HepG2 (cell line): ENCODE measurements around the gene NUDT9. TPM values are rescaled to one million over a fixed set of nuclear protein-coding genes. Genes with fewer than 3 reads are reported as not detected.

Experiments used
- ATAC-seq: fragments of 200-7000 bp; cut with Tn5 transposase; 3 replicates; pipeline ENCODE4 v1.9.1; 2020; ENCODE audit warnings: mild to moderate bottlenecking, moderate library complexity
- BruUV-seq: library from RNA; stranded (reverse); fragments of 400-500 nt; replicated peaks from 2 replicates; lab custom pipeline; 2021; lab: Mats Ljungman, UMichigan
- CTCF ChIA-PET: fragments of 300-600 bp; formaldehyde crosslinking; extraction: SDS; loops from one replicate; lab custom pipeline; 2021; ENCODE audit warnings: low total read pairs, inconsistent platforms, low intra/inter-chr PET ratio; lab: Yijun Ruan, JAX
- POLR2A ChIA-PET: fragments of 350-600 bp; sonication (Branson Sonifier 250); formaldehyde crosslinking; loops from one replicate; lab custom pipeline; 2020; ENCODE audit warnings: antibody characterized with exemption, inconsistent platforms; lab: Yijun Ruan, JAX
- DNase-seq: peaks from one replicate; pipeline ENCODE4 v3.0.0-alpha.2; 2015; ENCODE audit warnings: low spot score
- FAIRE-seq: peaks from 3 replicates; lab custom pipeline; 2011; peaks lifted over from hg19 to GRCh38; lab: Jason Lieb, UNC
- H2AFZ ChIP-seq: one replicate; pipeline ENCODE4 v1.6.1; 2011; ENCODE audit warnings: low read length, inconsistent platforms
- H3K27ac ChIP-seq: fragments of 300-600 bp; 3 replicates; pipeline ENCODE4 v1.8.0; 2011; ENCODE audit warnings: mixed run types, mild to moderate bottlenecking, mixed read lengths, low read length, inconsistent platforms; ENCODE audit not compliant: insufficient read depth; ENCODE audit errors: extremely low read length
- H3K27me3 ChIP-seq, 2 experiments: fragments of 200-600 bp in 1 of 2; 2 replicates in 1 of 2; 3 replicates in 1 of 2; pipeline versions ENCODE4 v1.6.0 to v1.8.0; 2011; ENCODE audit warnings: low read length in 2 of 2, mild to moderate bottlenecking in 2 of 2, moderate library complexity in 2 of 2, inconsistent platforms in 1 of 2; ENCODE audit not compliant: insufficient read depth in 2 of 2, control insufficient read depth in 1 of 2
- H3K36me3 ChIP-seq, 2 experiments: fragments of 200-600 bp in 1 of 2; replicated peaks in 1 of 2; 2 replicates in 1 of 2; 3 replicates in 1 of 2; pipeline versions ENCODE4 v1.5.1 to v1.8.0; 2011; ENCODE audit warnings: low read length in 2 of 2, inconsistent platforms in 1 of 2; ENCODE audit not compliant: insufficient read depth in 2 of 2, control insufficient read depth in 1 of 2
- H3K4me1 ChIP-seq: 2 replicates; pipeline ENCODE4 v1.5.1; 2012; ENCODE audit warnings: low read length, inconsistent platforms; ENCODE audit not compliant: insufficient read depth
- H3K4me2 ChIP-seq: 2 replicates; pipeline ENCODE4 v1.6.0; 2011; ENCODE audit warnings: low read depth, low read length, inconsistent platforms
- H3K4me3 ChIP-seq, 3 experiments: fragments of 200-600 bp in 1 of 3; sonication (generic), shearing (Covaris generic) in 1 of 3; replicated peaks in 1 of 3; 2 replicates each; pipeline ENCODE4 v1.5.1; 2011 to 2016; ENCODE audit warnings: low read length in 3 of 3, inconsistent platforms in 2 of 3, low read depth in 2 of 3, mild to moderate bottlenecking in 2 of 3, control low read depth in 1 of 3, mixed read lengths in 1 of 3; ENCODE audit not compliant: insufficient read depth in 1 of 3
- H3K79me2 ChIP-seq: one replicate; pipeline ENCODE4 v1.6.1; 2011; ENCODE audit warnings: low read length, inconsistent platforms; ENCODE audit not compliant: insufficient read depth
- H3K9ac ChIP-seq: 2 replicates; pipeline ENCODE4 v1.6.0; 2011; ENCODE audit warnings: mild to moderate bottlenecking, low read depth, low read length, inconsistent platforms; ENCODE audit not compliant: insufficient read depth
- H3K9me3 ChIP-seq: 2 replicates; pipeline ENCODE4 v1.5.1; 2012; ENCODE audit warnings: mild to moderate bottlenecking, low read length
- H4K20me1 ChIP-seq: 2 replicates; pipeline ENCODE4 v1.6.0; 2011; ENCODE audit warnings: inconsistent platforms, mild to moderate bottlenecking, low read length, moderate library complexity; ENCODE audit not compliant: insufficient read depth
- ARNT ChIP-seq: fragments of 450-650 bp; IDR thresholded peaks from 2 replicates; pipeline ENCODE4 v1.6.1; 2017
- EEA1 ChIP-seq: sonication (generic); formaldehyde crosslinking; IDR thresholded peaks from 2 replicates; pipeline ENCODE4 v1.5.1; 2020; ENCODE audit warnings: mild to moderate bottlenecking, missing genetic modification reagents, borderline replicate concordance
- ZBTB8A ChIP-seq: sonication (generic); formaldehyde crosslinking; IDR thresholded peaks from 2 replicates; pipeline ENCODE4 v1.4.0; 2020; ENCODE audit warnings: mild to moderate bottlenecking, low read depth, missing genetic modification reagents, borderline replicate concordance
- ZFP62 ChIP-seq: sonication (generic); formaldehyde crosslinking; IDR thresholded peaks from 2 replicates; pipeline ENCODE4 v1.4.0; 2020; ENCODE audit warnings: missing genetic modification reagents
- ZNF451 ChIP-seq: sonication (generic); formaldehyde crosslinking; IDR thresholded peaks from 2 replicates; pipeline ENCODE4 v1.5.0; 2020; ENCODE audit warnings: mild to moderate bottlenecking, missing genetic modification reagents
- WGBS: methylation state at CpG from one replicate; pipeline ENCODE4 v1.1.6; 2017; ENCODE audit warnings: low lambda C conversion rate; 5-methylcytosine and 5-hydroxymethylcytosine counted together
- in situ Hi-C: cut with HindIII; loops from 2 replicates; pipeline ENCODE4 v1.10.0; 2017; ENCODE audit warnings: low pct_unique_long_range_greater_than_20kb; ENCODE audit not compliant: extremely low pct_ligation_motif_present
- intact Hi-C: fragments of 100-400 bp; cut with micrococcal nuclease; formaldehyde crosslinking; loops from one replicate; pipeline ENCODE4 v1.10.0; 2022; ENCODE audit not compliant: unreplicated experiment
- polyA plus RNA-seq, 8 experiments: library from polyadenylated mRNA; depleted of rRNA in 3 of 8; stranded (reverse) in 7 of 8; unstranded in 1 of 8; fragments of >200 nt; fragmentation: Illumina TruSeq in 4 of 8; extraction: Trizol in 4 of 8; gene quantifications; 2 replicates each; pipeline versions ENCODE4 v1.2.1 to v1.2.3, GENCODE V29; 2011 to 2016; ENCODE audit warnings: low read depth in 4 of 8, missing spikeins in 1 of 8, mixed read lengths in 1 of 8; ENCODE audit not compliant: insufficient read depth in 1 of 8
- total RNA-seq, 5 experiments: library from RNA; depleted of rRNA; stranded (reverse); fragments of >200 nt; fragmentation: Illumina TruSeq; extraction: Trizol; gene quantifications; 2 replicates each; pipeline ENCODE4 v1.2.3, GENCODE V29; 2016; ENCODE audit warnings: low read depth in 1 of 5
- TF ChIP-seq, protein P1 (sequence below): sonication (generic); formaldehyde crosslinking; IDR thresholded peaks from 2 replicates; pipeline ENCODE4 v1.4.0; 2020; ENCODE audit warnings: missing genetic modification reagents
- TF ChIP-seq, protein P2 (sequence below): IDR thresholded peaks from 2 replicates; pipeline ENCODE4 v1.6.1; 2016; ENCODE audit warnings: mild to moderate bottlenecking, missing biosample characterization, missing genetic modification reagents
- TF ChIP-seq, protein P3 (sequence below): sonication (generic); formaldehyde crosslinking; IDR thresholded peaks from 2 replicates; pipeline ENCODE4 v1.4.0; 2020; ENCODE audit warnings: missing genetic modification reagents

Gene NUDT9
- total and polyA plus RNA-seq, 2 of the 13 experiments (the other 11 are each of a cell fraction or from before 2014, with no cell fraction given): 10.4 to 12.3 TPM

DNA sequence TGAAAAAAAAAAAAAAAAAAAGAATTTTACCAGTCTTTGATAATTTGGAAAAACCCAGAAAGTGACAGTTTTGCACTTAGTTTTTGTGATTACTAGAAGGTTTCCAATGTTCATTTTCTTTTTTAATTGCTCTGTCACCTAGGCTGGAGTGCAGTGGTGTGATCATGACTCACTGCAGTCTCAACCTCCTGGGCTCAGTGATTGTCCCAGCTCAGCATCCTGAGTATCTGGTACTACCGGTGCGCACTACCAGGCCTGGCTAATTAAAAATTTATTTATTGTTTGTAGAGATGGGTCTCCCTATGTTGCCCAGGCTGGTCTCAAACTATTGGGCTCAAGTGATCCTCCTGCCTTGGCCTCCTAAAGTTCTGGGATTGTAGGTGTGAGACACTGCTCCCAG, 3.3 kb downstream of the NUDT9 start:
- no peak for ATAC-seq
- intact Hi-C loops: loop anchor here (10.0 kb wide), 1 partner anchor 51 kb away; no protein-coding TSS in a partner anchor
- H3K27ac ChIP-seq: no peak overlapping the region

More for the DNA sequence above, 3.3 kb downstream of the NUDT9 start:
- ChIA-PET CTCF (no interaction called here), POLR2A (interaction anchor here (9.6 kb wide), 1 partner anchor 37 kb away, joined by 172 read pairs; the partner anchor contains the start of gene HSD17B11)
- Histone ChIP-seq H3K36me3 (no peaks in the 10 kb centered on the region), H3K4me3 (no peak overlapping the region), H3K79me2 (peaks cover 48% of the 10 kb centered on the region), H2AFZ (no peak overlapping the region), H3K4me1 (peaks cover 57% of the 10 kb centered on the region), H4K20me1 (0 out of 2 replicates have a peak, but pooled peaks cover 2% of the 10 kb centered on the region), H3K9me3 (no peaks in the 10 kb centered on the region), H3K27me3 (no peaks in the 10 kb centered on the region; a peak in 1 of 5 replicates), H3K4me2 (no peak overlapping the region), H3K9ac (no peak overlapping the region)
- no TSS peak for BruUV-seq
- TF ChIP-seq, protein P1, sequence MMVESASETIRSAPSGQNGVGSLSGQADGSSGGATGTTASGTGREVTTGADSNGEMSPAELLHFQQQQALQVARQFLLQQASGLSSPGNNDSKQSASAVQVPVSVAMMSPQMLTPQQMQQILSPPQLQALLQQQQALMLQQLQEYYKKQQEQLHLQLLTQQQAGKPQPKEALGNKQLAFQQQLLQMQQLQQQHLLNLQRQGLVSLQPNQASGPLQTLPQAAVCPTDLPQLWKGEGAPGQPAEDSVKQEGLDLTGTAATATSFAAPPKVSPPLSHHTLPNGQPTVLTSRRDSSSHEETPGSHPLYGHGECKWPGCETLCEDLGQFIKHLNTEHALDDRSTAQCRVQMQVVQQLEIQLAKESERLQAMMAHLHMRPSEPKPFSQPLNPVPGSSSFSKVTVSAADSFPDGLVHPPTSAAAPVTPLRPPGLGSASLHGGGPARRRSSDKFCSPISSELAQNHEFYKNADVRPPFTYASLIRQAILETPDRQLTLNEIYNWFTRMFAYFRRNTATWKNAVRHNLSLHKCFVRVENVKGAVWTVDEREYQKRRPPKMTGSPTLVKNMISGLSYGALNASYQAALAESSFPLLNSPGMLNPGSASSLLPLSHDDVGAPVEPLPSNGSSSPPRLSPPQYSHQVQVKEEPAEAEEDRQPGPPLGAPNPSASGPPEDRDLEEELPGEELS (CRISPR knock-in tag): no peak
- no peak for TF ChIP-seq ZBTB8A (CRISPR knock-in tag)
- TF ChIP-seq, protein P2, sequence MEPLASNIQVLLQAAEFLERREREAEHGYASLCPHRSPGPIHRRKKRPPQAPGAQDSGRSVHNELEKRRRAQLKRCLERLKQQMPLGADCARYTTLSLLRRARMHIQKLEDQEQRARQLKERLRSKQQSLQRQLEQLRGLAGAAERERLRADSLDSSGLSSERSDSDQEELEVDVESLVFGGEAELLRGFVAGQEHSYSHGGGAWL: no peak
- TF ChIP-seq, protein P3, sequence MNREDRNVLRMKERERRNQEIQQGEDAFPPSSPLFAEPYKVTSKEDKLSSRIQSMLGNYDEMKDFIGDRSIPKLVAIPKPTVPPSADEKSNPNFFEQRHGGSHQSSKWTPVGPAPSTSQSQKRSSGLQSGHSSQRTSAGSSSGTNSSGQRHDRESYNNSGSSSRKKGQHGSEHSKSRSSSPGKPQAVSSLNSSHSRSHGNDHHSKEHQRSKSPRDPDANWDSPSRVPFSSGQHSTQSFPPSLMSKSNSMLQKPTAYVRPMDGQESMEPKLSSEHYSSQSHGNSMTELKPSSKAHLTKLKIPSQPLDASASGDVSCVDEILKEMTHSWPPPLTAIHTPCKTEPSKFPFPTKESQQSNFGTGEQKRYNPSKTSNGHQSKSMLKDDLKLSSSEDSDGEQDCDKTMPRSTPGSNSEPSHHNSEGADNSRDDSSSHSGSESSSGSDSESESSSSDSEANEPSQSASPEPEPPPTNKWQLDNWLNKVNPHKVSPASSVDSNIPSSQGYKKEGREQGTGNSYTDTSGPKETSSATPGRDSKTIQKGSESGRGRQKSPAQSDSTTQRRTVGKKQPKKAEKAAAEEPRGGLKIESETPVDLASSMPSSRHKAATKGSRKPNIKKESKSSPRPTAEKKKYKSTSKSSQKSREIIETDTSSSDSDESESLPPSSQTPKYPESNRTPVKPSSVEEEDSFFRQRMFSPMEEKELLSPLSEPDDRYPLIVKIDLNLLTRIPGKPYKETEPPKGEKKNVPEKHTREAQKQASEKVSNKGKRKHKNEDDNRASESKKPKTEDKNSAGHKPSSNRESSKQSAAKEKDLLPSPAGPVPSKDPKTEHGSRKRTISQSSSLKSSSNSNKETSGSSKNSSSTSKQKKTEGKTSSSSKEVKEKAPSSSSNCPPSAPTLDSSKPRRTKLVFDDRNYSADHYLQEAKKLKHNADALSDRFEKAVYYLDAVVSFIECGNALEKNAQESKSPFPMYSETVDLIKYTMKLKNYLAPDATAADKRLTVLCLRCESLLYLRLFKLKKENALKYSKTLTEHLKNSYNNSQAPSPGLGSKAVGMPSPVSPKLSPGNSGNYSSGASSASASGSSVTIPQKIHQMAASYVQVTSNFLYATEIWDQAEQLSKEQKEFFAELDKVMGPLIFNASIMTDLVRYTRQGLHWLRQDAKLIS (CRISPR knock-in tag): no peak
- TF ChIP-seq EEA1 (CRISPR knock-in tag): no peak
- no peak for TF ChIP-seq ARNT
- no peak for TF ChIP-seq ZFP62 (CRISPR knock-in tag)
- no peak for TF ChIP-seq ZNF451 (CRISPR knock-in tag)
- no peak for FAIRE-seq
- in situ Hi-C loops: no loop called here
- no peak for DNase-seq
- 100% methylated on average over 2 of the region's 2 CpGs for WGBS
